ENCODE results near the gene IRAG1.
A peak's percentile ranks its signal among the peaks of the same experiment; 100 is the strongest.

The IRAG1 gene

DNA sequence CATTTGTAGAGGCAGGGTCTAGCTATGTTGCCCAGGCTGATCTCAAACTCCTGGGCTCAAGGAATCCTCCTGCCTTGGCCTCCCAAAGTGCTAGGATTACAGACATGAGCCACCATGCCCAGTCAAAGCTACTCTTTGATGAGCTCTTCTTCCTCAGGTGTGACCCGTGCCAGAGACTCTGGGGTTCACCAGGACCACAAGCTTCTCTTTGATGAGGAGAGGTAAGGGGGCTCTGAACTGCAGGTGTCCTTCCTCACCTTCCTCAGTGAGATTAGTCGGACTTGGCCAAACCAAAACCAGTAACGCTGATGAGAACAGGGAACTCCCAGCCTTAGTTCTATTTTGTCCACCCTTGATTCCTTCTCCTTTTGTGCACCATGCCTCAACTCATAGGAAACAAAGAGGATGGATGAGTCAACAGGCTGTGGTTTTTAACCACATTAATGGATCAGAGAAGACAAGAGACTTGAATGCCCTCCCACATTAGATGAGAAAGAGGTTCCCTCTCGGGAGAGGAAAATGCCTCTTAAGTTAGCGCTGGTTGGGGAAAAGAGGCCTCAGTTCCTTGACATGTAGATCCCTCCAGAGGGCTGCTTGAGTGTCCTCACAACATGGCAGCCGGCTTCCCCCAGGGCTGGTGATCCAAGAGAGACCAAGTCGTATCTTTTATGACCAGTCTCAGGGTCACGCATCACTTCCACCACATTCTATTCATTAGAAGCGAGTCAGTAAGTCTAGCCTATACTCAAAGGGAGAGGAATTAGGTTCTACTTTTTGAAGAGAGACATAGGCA is 31.8 kb upstream of the IRAG1 start:
- no peak for DNase-seq (ENCODE audit: low read depth, low spot score)
- CTCF ChIA-PET, result interaction anchor here (0.9 to 1.2 kb wide), 2 partner anchors 11 to 31 kb away, joined by 3 to 4 read pairs; no protein-coding TSS in a partner anchor
- H3K4me3 ChIP-seq (ENCODE audit: low read depth, low read length), result no peak overlapping the region
- TF ChIP-seq, protein P1, sequence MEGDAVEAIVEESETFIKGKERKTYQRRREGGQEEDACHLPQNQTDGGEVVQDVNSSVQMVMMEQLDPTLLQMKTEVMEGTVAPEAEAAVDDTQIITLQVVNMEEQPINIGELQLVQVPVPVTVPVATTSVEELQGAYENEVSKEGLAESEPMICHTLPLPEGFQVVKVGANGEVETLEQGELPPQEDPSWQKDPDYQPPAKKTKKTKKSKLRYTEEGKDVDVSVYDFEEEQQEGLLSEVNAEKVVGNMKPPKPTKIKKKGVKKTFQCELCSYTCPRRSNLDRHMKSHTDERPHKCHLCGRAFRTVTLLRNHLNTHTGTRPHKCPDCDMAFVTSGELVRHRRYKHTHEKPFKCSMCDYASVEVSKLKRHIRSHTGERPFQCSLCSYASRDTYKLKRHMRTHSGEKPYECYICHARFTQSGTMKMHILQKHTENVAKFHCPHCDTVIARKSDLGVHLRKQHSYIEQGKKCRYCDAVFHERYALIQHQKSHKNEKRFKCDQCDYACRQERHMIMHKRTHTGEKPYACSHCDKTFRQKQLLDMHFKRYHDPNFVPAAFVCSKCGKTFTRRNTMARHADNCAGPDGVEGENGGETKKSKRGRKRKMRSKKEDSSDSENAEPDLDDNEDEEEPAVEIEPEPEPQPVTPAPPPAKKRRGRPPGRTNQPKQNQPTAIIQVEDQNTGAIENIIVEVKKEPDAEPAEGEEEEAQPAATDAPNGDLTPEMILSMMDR (IDR thresholded peaks at IDR 0.05; ENCODE audit: insufficient read depth, low read length, missing control alignments), result no peak
- POLR2A ChIA-PET, result no interaction called here

GRCh38 chr11:10722307-10722706 is 28.8 kb upstream of the IRAG1 start:
- H3K4me3 ChIP-seq (ENCODE audit: low read depth, low read length), result no peak overlapping the region
- CTCF ChIA-PET, result interaction anchor here (2.5 kb wide), 1 partner anchor 96 kb away, joined by 5 read pairs; no protein-coding TSS in a partner anchor
- TF ChIP-seq, protein P1 (IDR thresholded peaks at IDR 0.05; ENCODE audit: insufficient read depth, low read length, missing control alignments), result no peak
- POLR2A ChIA-PET, result no interaction called here
- no peak for DNase-seq (ENCODE audit: low read depth, low spot score)

DNA sequence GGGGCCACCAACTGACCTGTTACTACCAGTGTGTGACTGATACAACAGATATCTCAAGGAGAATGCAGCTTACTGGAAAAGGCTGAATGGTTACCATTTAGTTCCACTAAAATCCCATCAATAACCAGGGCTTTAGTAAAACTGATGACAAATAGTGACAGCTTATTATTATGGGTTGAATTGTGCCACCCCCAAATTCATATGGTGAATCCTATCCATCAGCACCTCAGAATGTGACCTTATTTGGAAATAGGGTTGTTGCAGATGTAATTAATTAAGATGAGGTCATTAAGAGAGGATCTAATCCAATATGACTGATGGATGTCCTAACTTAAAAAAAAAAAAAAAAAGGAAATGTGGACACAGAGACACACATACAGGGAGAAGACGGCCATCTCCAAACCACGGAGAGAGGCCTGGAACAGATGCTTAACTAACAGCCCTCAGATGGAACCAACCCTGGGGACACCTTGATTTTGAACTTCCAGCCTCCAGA is 27.4 kb upstream of the IRAG1 start:
- CTCF ChIA-PET, result interaction anchor here (0.9 kb wide), 1 partner anchor 9 kb away, joined by 3 read pairs; no protein-coding TSS in a partner anchor
- TF ChIP-seq, protein P1 (IDR thresholded peaks at IDR 0.05; ENCODE audit: insufficient read depth, low read length, missing control alignments), result no peak
- H3K4me3 ChIP-seq (ENCODE audit: low read depth, low read length), result no peak overlapping the region
- POLR2A ChIA-PET, result no interaction called here
- DNase-seq (ENCODE audit: low read depth, low spot score), result no peak

DNA sequence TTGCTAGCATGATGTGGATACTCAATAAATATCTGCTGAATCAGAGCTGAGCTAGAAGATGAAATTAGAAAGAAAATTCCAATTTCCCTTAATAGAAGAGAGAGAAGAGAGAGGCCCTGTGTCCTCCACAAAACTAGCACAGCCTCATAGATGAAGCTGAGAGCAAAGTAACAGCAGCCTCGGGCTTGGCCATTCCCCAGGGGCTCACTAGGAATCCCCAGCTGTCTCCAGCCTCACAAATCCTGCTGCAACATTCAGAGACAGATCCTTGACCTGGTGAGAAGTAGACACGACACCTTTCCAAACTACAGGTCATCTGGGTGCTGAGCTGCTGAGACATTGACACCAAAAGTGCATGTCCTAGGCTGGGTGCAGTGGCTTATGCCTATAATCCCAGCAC is 26.1 kb upstream of the IRAG1 start:
- H3K4me3 ChIP-seq (ENCODE audit: low read depth, low read length), result no peak overlapping the region
- TF ChIP-seq, protein P1 (IDR thresholded peaks at IDR 0.05; ENCODE audit: insufficient read depth, low read length, missing control alignments), result no peak
- no peak for DNase-seq (ENCODE audit: low read depth, low spot score)
- POLR2A ChIA-PET, result no interaction called here
- CTCF ChIA-PET, result interaction anchor here (0.9 to 1.2 kb wide), 2 partner anchors 11 to 65 kb away, joined by 3 read pairs; no protein-coding TSS in a partner anchor

DNA sequence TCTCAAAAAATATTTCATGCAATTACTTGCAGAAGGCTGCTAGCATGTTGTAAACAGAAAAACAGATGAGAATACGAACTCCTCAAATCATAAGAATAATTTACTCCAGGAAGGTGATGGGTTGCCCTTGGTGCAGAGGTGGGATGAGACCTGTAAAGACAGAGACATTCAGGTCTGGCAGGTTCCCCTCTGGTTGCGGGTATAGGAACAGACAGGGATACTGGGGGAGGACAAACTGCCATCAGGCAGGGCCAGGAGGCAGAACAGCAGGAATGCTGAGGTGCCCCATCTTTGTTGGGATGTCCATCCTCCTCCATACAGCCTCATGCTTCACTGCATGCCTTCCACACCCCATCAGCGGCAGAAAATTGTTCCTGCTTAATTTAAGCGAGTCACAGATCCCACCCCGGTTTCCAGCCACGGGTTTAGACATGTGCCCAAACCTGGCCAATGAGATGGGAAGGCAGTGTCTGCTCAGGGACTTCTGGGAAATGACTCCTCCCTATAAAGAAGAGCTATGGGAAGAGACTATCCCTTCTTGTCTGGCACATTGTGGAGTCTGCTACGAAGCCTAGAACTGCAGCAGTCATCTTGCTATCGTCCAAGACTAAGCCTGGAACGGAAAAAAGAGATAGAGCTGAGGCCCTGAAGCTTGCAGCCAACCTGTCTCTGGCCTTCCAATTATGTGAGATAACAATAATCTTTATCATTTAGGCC is 23.1 kb upstream of the IRAG1 start:
- H3K4me3 ChIP-seq (ENCODE audit: low read depth, low read length), result no peak overlapping the region
- no peak for DNase-seq (ENCODE audit: low read depth, low spot score)
- POLR2A ChIA-PET, result interaction anchor here (1.1 kb wide), 1 partner anchor 23 kb away, joined by 3 read pairs; the partner anchor contains the start of gene IRAG1
- TF ChIP-seq, protein P1 (IDR thresholded peaks at IDR 0.05; ENCODE audit: insufficient read depth, low read length, missing control alignments), result no peak
- CTCF ChIA-PET, result interaction anchor here (0.7 to 1.5 kb wide), 4 partner anchors 20 to 310 kb away, joined by 3 read pairs; partner anchors contain the start of gene RNF141

DNA sequence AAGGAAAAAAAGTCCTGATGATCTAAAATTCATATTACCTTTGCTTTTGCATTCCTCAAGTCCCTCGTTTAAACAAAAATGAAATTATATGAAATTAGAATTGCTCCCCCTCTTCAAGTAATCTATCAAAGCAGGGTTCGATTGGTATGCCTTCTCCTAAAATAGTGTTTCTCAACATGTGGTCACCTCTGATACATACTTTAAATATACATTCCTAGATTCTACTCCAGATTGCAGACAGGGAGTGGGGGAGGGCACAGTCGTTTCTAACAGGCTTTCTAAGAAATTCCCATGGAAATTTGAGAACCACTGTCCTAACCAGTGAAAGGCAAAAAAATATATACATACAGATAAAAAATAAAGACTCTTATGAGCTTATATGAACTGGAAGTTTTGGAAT is 22.6 kb upstream of the IRAG1 start:
- ChIA-PET POLR2A (no interaction called here), CTCF (interaction anchor here (0.9 to 1.5 kb wide), 3 partner anchors 20 to 310 kb away, joined by 3 read pairs; partner anchors contain the start of gene RNF141)
- peak; percentile 23 for DNase-seq (ENCODE audit: low read depth, low spot score)
- H3K4me3 ChIP-seq (ENCODE audit: low read depth, low read length), result no peak overlapping the region
- TF ChIP-seq, protein P1 (IDR thresholded peaks at IDR 0.05; ENCODE audit: insufficient read depth, low read length, missing control alignments), result no peak
